ENCODE results near the gene RPEL1.

GRCh38 chr10:103235775-103236174 is 9.9 kb upstream of the RPEL1 start:
- TF ChIP-seq CTCF (conservative IDR thresholded peaks at IDR 0.05; ENCODE audit: low read depth, low read length) (no peak), EZH2 (IDR thresholded peaks at IDR 0.05; ENCODE audit: low read length, unreplicated experiment) (no peak)
